GM19035 (cell line): ENCODE data around the gene ZNF135.

ENCODE experiments used
- ATAC-seq: cut with Tn5 transposase; IDR thresholded peaks from one replicate; pipeline ENCODE4 v1.9.1; 2021; ENCODE audit not compliant: unreplicated experiment

ZNF135 gene

GRCh38 chr19:58045411-58046050, 13.6 kb upstream of the ZNF135 start:
- ATAC-seq, result no peak

GRCh38 chr19:58046856-58047255, 12.2 kb upstream of the ZNF135 start:
- no peak for ATAC-seq

DNA sequence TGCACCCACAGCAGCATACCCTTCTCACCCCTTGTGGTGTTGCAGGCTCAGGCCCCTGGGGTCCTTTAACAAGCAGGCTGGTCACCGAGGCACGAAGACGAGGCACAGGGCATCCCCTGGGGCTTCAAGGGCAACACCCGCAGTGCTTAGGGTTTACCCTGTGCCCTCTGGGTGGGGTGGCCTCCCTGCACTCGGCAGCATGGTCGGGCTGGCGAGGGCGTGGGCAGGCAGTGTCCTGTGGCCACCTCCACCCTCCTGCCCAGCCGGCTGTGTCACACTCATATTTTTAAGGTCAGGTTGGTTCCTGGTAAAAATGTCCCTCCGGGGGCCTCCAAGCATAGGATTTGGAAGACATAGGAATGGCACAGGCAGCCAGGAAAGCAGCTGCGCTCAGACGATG, 11.4 kb upstream of the ZNF135 start:
- ATAC-seq, result no peak

- no peak for ATAC-seq
Measured at GRCh38 chr19:58052256-58052655, 6.8 kb upstream of the ZNF135 start.

GRCh38 chr19:58053480-58054156, 5.5 kb upstream of the ZNF135 start:
- ATAC-seq, result no peak

DNA sequence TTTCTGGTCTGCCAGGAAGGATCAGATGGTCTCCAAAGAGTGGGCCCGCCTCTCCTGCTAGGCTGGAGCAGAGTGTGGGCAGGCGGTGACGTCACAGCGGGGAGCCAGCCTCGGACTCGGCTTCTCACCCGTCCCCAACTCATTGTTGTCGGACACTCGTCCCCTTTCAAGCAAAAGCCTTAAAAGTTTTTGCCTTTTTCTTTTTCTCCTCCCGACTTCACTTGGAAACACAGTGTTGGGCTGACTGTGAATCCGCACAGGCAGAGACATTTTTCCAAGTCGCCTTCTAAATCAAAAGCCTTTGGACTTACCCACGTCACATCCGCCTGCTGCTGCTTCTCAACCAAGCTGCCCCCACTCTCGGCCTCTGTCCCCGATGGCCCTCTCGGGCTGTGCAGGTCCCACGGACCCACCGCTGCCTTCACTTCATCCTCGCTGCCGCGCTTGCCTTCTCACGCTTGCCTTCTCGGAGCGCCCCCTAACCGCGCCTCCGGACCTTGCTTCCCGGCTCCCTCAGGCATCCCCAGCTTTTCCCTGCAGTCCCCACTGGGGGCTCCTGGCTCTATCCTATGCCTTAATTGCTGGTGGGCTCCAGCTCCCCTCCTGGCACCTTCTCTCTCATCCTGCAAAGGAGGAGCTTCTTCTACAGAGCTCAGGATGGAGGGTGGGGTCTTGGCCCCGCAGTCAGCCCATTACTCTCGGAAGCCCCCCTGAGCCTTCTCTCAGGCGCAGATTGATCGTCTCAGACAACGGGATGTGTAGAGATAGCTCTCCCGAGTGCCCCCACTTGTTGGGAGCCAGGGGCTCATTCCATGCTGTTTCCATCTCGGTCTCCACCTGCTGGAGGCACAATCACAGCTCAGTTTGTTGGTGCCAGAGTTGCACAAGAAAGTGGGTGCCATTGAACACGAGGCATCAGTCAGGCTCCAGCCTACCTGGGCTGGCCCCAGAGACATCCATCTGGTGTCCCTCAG, 3.9 kb upstream of the ZNF135 start:
- ATAC-seq, result no peak

DNA sequence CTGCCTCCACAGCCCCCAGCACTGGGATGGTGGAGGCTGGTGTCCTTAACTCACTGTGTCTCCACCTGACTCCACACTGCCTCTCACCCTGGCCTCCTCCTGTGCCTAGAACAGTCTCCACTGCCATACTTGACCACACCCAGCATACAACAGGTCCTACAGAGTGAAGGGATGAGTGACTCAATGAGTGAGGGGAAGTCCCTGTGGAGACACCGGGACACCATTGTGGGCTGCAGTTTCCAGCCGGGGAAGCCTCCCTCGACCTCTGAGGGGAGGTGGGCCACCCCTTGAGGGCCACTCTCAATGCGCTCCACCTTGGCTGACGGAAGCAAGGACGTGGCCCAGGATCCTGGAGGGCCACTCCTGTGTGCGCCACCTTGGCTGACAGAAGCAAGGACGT, 2.8 kb upstream of the ZNF135 start:
- no peak for ATAC-seq

GRCh38 chr19:58056861-58057260, 2.2 kb upstream of the ZNF135 start:
- ATAC-seq, result no peak

DNA sequence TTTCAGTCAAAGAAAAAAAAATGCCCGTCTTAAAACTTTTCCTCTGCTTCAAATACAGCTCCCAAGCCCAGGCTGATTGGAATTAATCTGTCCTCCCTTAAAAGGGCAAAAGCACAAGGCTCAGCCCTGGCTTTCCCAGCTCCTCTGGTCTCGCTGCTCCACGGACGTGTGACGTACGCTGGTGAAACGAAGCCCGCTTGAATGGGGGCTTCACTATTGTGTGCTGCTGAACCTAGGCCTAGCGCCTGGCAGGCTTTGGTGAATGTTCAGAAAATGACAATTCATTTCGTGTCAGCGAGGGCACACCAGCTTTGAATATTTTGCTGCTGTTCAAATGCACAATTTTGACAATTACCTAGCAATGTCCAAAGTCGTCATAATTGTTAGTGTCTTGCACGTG, 615 bp upstream of the ZNF135 start:
- no peak for ATAC-seq

GRCh38 chr19:58059671-58060078, 593 bp downstream of the ZNF135 start:
- no peak for ATAC-seq

DNA sequence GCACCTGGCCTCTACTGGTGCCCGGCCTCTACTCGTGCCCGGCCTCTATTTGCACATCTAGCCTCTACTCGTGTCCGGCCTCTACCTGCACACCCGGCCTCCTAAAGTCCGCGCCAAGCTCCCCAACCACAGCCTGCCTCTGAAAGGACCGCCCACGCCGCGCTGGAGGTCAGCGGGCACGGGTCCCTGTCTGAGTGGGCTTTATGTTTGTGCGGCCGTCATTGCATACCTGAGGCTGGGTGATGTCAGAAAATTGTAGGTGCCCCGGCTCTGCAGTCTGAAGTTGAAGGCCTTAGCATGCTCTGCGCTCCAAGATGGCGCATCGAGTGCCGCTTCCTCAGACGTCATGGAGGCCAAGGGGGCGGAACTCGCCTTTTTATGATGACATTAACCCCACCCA, 1.1 kb downstream of the ZNF135 start:
- ATAC-seq, result no peak

DNA sequence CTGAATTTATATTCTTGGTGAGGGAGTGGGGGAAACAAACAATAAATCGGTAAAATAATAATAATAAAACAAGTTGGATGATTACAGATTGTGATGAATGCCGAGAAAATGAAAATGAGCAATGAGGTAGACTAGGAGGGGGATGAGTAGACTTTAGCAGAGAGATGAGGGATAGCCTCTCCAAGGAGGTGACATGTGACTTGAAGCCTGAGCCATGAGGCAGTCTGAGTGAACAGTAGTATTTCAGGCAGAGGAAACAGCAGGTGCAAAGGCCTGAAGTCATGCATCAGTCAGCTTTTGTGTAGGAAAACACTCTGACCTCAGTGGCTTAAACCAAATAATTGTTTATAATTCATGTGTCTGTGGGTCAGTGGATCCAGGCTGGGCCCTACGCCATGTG, 4.6 kb downstream of the ZNF135 start:
- ATAC-seq, result no peak

- ATAC-seq, result no peak
Measured at GRCh38 chr19:58067240-58067912, 8.3 kb downstream of the ZNF135 start.

DNA sequence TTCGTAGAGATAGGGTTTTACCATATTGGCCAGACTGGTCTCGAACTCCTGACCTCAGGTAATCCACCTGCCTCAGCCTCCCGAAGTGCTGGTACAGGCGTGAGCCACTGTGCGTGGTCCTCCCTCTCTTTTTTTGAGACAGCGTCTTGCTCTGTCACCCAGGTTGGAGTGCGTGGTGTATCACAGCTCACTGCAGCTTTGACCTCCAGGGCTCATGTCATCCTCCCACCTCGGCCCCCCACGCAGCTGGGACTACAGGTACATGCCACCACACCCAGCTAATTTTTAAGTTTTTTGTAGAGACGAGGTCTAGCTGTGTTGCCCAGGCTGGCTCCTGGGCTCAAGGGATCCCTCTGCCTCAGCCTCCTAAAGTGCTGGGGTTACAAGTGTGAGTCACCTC, 20.7 kb downstream of the ZNF135 start:
- ATAC-seq, result no peak

DNA sequence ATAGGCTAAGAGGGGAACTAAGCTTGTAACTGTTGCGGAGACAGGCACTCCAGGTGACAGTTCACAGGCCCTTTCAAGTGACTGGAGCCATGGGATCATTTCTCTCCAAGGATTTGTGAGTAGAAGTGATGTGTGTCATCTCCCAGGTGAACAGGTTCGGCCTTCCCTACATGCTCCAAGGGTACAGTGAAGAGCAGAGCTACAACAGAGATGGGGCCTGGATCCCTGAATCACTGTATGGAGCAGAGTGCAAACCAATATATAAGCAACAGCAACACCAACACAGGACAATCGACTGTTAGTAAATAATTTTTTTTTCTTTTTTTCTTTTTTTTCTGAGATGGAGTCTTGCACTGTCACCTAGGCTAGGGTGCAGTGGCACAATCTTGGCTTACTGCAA, 23.9 kb downstream of the ZNF135 start:
- ATAC-seq, result no peak

- no peak for ATAC-seq
Measured at GRCh38 chr19:58084596-58085347, 25.7 kb downstream of the ZNF135 start.

DNA sequence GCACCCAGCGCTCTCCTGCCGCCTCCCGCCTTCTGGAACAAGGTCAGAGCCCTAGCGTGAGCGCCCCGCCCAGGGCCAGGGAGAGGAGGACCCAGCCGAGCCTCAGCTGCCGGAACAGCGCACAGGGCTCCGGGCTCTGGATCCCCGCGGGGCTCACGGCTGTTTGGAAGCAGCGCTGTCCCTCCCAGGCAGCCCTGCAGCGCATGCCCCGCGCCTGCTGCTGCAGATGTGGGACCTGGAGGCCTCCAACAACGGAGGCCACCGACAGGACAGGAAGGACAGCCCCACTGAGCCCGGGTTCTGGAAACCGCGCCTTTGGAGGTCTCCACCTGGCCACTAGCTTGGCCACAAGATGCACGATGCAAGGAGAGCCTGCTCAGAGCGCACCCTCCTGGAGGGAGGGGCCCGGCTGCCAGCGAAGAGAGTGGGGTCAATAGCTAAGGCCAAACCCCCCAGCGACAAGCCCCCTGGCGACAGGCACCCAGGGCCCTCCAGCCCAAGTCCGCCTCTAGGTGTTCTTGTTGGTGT, 26.3 kb downstream of the ZNF135 start:
- ATAC-seq, result no peak

DNA sequence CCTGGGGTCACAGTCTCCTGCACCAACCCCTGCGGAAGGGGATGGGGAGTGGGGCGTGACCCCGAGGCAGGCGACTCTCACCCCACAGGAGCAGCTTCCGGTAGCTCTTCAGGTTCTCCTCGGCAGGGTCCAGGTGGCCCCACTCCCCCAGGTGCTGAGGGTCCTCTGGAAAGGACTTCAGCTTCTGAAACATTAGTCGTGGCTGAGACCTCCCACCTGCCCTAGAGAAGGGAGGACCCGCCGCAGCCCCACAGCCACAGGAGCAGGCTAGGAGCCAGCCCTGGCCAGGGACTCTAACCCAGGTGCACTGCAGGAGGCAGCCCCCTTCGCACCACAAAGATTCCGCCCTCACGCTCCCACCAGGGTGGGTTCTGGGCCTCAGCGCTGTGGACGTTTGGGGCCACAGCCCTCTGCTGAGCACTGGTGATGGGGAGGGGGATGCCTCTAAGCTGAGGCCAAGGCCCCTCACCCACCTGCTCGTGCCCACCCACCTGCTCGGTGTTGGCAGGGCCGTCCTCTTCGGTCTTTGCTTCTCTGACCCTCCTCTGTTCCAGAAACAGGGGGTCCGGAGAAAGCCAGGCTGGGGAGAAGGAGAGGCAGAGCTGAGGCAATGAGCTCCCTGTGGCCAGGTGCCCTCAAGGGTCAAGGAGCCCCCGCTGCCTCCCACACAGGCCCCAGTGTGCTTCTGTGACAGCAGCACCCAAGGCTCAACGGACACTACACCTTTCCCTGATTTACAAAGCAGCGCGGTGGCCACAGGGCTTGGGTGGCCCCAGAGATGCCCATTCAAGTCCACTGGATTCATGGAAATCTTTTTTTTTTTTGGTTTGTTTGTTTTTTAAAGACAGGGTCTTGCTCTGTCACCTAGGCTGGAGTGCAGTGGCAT, 28.0 kb downstream of the ZNF135 start:
- no peak for ATAC-seq

DNA sequence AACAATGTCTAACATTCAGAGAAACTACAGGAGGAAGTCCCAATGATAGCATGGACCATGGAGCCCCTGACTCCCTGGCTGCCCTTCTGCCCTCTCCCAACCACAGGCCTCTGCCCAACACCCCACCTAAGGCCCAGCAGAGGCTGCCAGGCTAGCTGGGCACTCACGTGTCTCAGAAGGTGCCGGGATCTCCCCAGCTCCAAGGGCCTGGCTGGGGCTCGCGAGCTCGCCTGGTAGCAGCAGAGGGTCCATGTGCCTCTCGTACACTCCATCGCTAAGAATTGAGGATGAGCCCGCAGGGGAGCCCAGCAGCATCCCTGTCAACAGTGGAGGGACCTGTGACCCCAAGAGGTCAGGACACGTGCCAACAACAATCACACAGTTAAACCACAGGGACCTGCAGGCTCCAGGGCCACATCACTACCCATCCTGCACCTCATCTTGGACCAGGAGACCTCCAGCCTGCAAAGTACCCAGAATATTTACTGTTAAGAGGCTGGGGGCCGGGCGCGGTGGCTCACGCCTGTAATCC, 29.5 kb downstream of the ZNF135 start:
- no peak for ATAC-seq
